Rectal smooth muscle tissue (tissue), 1 donor: Measurements from ENCODE around the gene DDX51.

Experiments
- H3K27ac ChIP-seq: one replicate; pipeline ENCODE4 v1.7.0; 2013; ENCODE audit warnings: low read depth, low read length, inconsistent platforms
- H3K27me3 ChIP-seq: one replicate; pipeline ENCODE4 v1.7.0; 2013; ENCODE audit warnings: low read length; ENCODE audit not compliant: control insufficient read depth, insufficient read depth
- H3K36me3 ChIP-seq: one replicate; pipeline ENCODE4 v1.7.0; 2013; ENCODE audit warnings: low read length; ENCODE audit not compliant: control insufficient read depth, insufficient read depth
- H3K4me1 ChIP-seq: one replicate; pipeline ENCODE4 v1.7.0; 2013; ENCODE audit warnings: low read length; ENCODE audit not compliant: control insufficient read depth, insufficient read depth
- H3K4me3 ChIP-seq: one replicate; pipeline ENCODE4 v1.7.0; 2013; ENCODE audit warnings: low read length
- H3K9ac ChIP-seq: one replicate; pipeline ENCODE4 v1.7.0; 2013; ENCODE audit warnings: low read length

Gene DDX51

GRCh38 chr12:132185705-132186104 lies 41.6 kb upstream of the DDX51 start:
- no peaks in the 10 kb centered on the region for H3K36me3 ChIP-seq
- no peak overlapping the region for H3K27ac ChIP-seq
- no peak overlapping the region for H3K9ac ChIP-seq
- no peaks in the 10 kb centered on the region for H3K27me3 ChIP-seq
- H3K4me1 ChIP-seq, result peaks cover 2% of the 10 kb centered on the region
- H3K4me3 ChIP-seq, result no peak overlapping the region

- Histone ChIP-seq H3K4me3 (no peak overlapping the region), H3K27me3 (peaks cover 10% of the 10 kb centered on the region), H3K4me1 (no peaks in the 10 kb centered on the region), H3K27ac (no peak overlapping the region), H3K9ac (no peak overlapping the region), H3K36me3 (no peaks in the 10 kb centered on the region)
These were observed 38.7 kb upstream of the DDX51 start for GRCh38 chr12:132182711-132183365.

- no peaks in the 10 kb centered on the region for H3K4me1 ChIP-seq
- no peaks in the 10 kb centered on the region for H3K36me3 ChIP-seq
- H3K27me3 ChIP-seq, result peaks cover 10% of the 10 kb centered on the region
- H3K27ac ChIP-seq, result no peak overlapping the region
- H3K9ac ChIP-seq, result no peak overlapping the region
- H3K4me3 ChIP-seq, result no peak overlapping the region
These were observed 38.1 kb upstream of the DDX51 start for GRCh38 chr12:132182206-132182710.

GRCh38 chr12:132181570-132182200 lies 37.6 kb upstream of the DDX51 start:
- peaks cover 10% of the 10 kb centered on the region for H3K27me3 ChIP-seq
- no peaks in the 10 kb centered on the region for H3K4me1 ChIP-seq
- H3K27ac ChIP-seq, result no peak overlapping the region
- no peaks in the 10 kb centered on the region for H3K36me3 ChIP-seq
- no peak overlapping the region for H3K9ac ChIP-seq
- H3K4me3 ChIP-seq, result no peak overlapping the region

GRCh38 chr12:132180648-132181546 lies 36.8 kb upstream of the DDX51 start:
- Histone ChIP-seq H3K36me3 (no peaks in the 10 kb centered on the region), H3K9ac (no peak overlapping the region), H3K27me3 (peaks cover 10% of the 10 kb centered on the region), H3K4me3 (no peak overlapping the region), H3K27ac (no peak overlapping the region), H3K4me1 (no peaks in the 10 kb centered on the region)

- Histone ChIP-seq H3K4me1 (no peaks in the 10 kb centered on the region), H3K4me3 (no peak overlapping the region), H3K36me3 (no peaks in the 10 kb centered on the region), H3K9ac (no peak overlapping the region), H3K27me3 (peaks cover 10% of the 10 kb centered on the region), H3K27ac (no peak overlapping the region)
These were observed 35.6 kb upstream of the DDX51 start for GRCh38 chr12:132179431-132180362.

- Histone ChIP-seq H3K9ac (no peak overlapping the region), H3K4me1 (no peaks in the 10 kb centered on the region), H3K36me3 (no peaks in the 10 kb centered on the region), H3K27ac (no peak overlapping the region), H3K27me3 (peaks cover 10% of the 10 kb centered on the region), H3K4me3 (no peak overlapping the region)
These were observed 34.8 kb upstream of the DDX51 start for GRCh38 chr12:132178801-132179401.

GRCh38 chr12:132178316-132178715 lies 34.2 kb upstream of the DDX51 start:
- Histone ChIP-seq H3K9ac (no peak overlapping the region), H3K36me3 (no peaks in the 10 kb centered on the region), H3K4me3 (no peak overlapping the region), H3K27me3 (peaks cover 10% of the 10 kb centered on the region), H3K4me1 (no peaks in the 10 kb centered on the region), H3K27ac (no peak overlapping the region)

- H3K27me3 ChIP-seq, result peaks cover 10% of the 10 kb centered on the region
- no peak overlapping the region for H3K27ac ChIP-seq
These were observed 32.9 kb upstream of the DDX51 start for GRCh38 chr12:132176920-132177551.

GRCh38 chr12:132176385-132176919 lies 32.3 kb upstream of the DDX51 start:
- Histone ChIP-seq H3K27me3 (peaks cover 10% of the 10 kb centered on the region), H3K9ac (no peak overlapping the region), H3K36me3 (no peaks in the 10 kb centered on the region), H3K4me1 (no peaks in the 10 kb centered on the region), H3K4me3 (no peak overlapping the region), H3K27ac (no peak overlapping the region)

More at GRCh38 chr12:132176920-132177551, 32.9 kb upstream of the DDX51 start:
- H3K36me3 ChIP-seq, result no peaks in the 10 kb centered on the region
- no peaks in the 10 kb centered on the region for H3K4me1 ChIP-seq
- no peak overlapping the region for H3K4me3 ChIP-seq
- no peak overlapping the region for H3K9ac ChIP-seq
